Retinal pigment epithelial cell (primary cell): ENCODE data around the gene CDC25A.
A peak's percentile ranks its signal among the peaks of the same experiment; 100 is the strongest.

ENCODE experiments used
- DNase-seq: peaks from one replicate; pipeline ENCODE4 v3.0.0-alpha.2; 2010; ENCODE audit warnings: low read depth
- H3K4me3 ChIP-seq: 2 replicates; pipeline ENCODE4 v1.5.1; 2011; ENCODE audit warnings: mild to moderate bottlenecking, low read length, control low read depth, moderate library complexity
- TF ChIP-seq, protein P1 (sequence below): conservative IDR thresholded peaks from 2 replicates; pipeline ENCODE4 v1.5.1; 2011; ENCODE audit warnings: low read depth, low read length, control low read depth, inconsistent platforms

CDC25A gene

DNA sequence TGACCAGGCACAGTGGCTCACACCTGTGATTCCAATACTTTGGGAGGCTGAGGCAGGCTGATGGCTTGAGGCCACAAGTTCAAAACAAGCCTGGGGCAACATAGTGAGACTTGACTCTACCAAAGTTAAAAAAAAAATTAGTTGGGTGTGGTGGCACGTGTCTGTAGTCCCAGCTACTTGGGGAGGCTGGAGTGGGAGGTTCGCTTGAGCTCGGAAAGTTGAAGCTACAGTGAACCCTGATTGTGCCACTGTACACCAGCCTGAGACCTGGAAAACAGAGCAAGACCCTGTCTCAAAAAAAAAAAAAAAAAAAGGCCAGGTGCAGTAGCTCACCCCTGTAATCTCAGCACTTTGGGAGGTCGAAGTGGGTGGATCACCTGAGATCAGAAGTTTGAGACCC is 3.1 kb downstream of the CDC25A start:
- no peak overlapping the region for H3K4me3 ChIP-seq
- no peak for DNase-seq
- TF ChIP-seq, protein P1, sequence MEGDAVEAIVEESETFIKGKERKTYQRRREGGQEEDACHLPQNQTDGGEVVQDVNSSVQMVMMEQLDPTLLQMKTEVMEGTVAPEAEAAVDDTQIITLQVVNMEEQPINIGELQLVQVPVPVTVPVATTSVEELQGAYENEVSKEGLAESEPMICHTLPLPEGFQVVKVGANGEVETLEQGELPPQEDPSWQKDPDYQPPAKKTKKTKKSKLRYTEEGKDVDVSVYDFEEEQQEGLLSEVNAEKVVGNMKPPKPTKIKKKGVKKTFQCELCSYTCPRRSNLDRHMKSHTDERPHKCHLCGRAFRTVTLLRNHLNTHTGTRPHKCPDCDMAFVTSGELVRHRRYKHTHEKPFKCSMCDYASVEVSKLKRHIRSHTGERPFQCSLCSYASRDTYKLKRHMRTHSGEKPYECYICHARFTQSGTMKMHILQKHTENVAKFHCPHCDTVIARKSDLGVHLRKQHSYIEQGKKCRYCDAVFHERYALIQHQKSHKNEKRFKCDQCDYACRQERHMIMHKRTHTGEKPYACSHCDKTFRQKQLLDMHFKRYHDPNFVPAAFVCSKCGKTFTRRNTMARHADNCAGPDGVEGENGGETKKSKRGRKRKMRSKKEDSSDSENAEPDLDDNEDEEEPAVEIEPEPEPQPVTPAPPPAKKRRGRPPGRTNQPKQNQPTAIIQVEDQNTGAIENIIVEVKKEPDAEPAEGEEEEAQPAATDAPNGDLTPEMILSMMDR, result no peak

DNA sequence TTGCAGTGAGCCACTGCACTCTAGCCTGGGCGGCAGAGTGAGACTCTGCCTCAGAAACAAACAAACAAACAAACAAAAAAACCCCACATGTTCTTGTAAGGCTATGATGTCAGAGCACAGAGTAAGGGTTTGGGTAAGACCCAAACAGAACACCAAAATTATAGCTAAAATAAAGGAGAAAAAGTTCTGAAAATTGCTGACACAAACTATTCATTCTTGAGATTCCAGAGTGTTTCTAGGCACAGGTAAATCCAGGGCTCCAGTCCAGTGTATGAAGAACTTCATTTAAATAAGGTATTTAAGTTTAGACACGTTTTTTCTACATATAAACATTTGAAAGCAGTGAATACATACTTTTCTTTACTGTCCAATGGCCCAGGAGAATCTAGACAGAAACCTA is 3.9 kb downstream of the CDC25A start:
- DNase-seq, result no peak
- TF ChIP-seq, protein P1, result no peak
- no peak overlapping the region for H3K4me3 ChIP-seq

DNA sequence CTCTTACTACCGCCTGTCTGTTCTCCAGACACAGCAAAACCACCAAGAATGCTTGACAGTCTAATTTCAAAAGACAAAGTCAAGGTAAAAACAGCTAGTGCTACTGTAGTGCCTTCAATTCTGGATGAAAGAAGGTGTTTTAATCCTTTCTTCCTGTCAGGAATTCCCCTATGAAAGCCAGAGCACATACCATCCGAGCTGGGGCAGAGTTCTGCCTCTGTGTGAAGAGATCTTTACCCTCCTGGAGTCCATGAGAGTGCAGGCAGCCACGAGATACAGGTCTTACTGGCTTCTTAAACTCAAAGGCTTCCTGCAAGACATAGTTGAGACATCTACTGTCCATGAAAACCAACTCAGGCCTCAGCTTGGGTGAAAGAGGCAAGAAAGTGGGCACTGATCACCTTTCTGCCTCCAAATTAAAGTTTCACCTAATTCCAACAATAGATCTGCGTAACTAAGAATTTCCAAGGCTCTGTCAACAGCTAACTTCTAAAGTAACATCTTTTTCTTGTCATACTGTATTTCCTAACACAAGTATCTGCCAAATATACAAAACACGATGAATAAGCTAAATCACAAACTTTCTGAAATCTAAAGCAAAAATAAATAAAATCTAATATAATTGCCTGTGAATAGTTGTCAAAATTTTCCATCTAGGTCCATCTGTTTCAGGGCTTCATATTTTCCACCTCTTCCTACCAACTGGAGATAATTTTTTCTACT is 7.5 kb downstream of the CDC25A start:
- H3K4me3 ChIP-seq, result no peak overlapping the region
- no peak for DNase-seq
- TF ChIP-seq, protein P1, result no peak

DNA sequence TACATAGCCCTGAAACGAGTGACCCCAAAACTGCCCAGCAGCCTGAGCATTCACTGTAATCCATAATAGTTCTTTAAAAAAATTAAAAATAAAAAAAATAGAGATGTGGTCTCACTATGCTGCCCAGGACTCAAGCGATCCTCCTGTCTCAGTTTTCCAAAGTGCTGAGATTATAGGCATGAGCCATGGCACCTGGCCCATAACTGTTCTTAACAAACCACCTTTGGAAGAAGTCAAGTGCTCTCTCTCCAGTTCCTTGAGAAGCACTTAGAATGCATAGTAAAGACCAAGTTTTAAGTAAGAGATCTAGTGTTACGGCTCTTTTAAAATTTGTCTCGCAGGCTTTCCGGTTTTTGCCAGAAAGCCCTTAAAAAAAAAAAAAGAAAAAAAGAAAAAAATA is 8.2 kb downstream of the CDC25A start:
- no peak overlapping the region for H3K4me3 ChIP-seq
- DNase-seq, result no peak
- TF ChIP-seq, protein P1, result no peak

DNA sequence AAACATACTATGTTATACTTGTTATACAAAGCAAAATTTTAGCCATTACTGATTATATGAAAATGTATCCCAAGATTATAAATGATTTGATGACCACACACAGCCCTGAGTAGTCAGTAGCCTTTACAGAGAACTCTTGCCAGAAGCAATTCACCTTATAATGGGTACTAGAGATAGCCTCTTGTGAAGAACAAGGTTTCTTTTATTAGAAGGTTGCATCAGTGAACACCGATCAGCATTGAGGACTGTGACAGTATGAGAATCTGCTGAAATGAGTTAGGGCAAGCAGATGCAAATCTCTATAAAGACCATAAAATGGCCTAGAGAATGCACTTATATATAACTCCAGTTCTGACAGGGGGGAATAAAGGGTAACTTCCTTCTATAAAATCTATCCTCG is 10.1 kb downstream of the CDC25A start:
- no peak for DNase-seq
- no peak overlapping the region for H3K4me3 ChIP-seq
- TF ChIP-seq, protein P1, result no peak

DNA sequence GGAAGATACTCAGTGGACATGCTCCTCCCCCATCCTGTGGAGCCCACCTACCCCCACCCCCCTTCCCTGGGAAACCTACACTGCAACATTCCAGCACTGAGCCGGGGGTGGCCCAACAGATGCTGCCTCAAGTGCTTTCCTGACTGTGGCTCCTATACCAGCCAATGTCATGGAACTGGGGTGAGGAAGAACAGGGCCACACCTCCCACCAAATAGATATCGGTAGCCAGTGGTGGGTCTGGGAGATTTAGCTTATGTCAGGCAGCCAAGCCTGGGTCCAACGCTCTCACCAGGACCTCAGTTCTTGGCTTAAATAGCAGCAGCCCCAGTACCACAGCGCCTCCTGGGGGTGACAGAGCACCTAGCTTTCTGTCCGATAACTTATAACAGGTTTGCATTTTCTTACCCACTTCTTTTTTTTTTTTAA is 30.3 kb downstream of the CDC25A start:
- TF ChIP-seq, protein P1, result peak; percentile 92
- no peak overlapping the region for H3K4me3 ChIP-seq
- DNase-seq, result peak; percentile 13

DNA sequence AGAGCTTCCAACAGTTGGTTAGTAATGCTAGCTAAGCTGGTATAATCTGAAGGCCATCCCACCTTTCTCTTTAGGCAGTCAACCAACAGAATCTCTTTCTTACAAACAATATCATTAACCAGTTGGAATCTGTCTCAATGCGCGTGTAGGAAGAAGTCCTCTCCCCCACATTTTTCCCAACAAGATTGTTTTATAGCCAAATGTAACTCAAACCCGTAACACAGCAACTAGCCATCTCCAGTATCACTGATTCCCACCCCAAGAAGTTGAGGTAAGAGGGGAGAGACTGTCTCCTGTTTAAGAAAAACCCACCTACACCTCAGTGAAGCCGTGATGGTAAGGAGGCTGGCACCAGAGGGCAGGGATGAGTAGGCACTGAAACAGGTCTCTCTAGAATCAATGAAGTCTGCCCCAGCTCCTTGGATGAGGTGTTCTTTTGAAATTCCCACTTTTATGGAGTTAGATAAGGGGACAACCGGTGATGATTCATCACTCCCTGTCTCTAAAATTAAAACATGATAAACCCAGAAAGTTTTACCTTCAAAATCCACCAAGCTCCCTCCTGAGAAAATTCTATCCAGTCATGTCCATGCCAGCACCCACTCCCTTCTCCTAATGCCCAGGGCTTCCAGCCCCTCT is 30.9 kb downstream of the CDC25A start:
- DNase-seq, result no peak
- TF ChIP-seq, protein P1, result no peak
- H3K4me3 ChIP-seq, result no peak overlapping the region
